HG02798 (cell line): ENCODE measurements around the gene PPIP5K2.

Experiments used
- ATAC-seq: cut with Tn5 transposase; IDR thresholded peaks from one replicate; pipeline ENCODE4 v1.9.1; 2021; ENCODE audit warnings: mild to moderate bottlenecking; ENCODE audit not compliant: unreplicated experiment, poor library complexity

PPIP5K2 gene

DNA sequence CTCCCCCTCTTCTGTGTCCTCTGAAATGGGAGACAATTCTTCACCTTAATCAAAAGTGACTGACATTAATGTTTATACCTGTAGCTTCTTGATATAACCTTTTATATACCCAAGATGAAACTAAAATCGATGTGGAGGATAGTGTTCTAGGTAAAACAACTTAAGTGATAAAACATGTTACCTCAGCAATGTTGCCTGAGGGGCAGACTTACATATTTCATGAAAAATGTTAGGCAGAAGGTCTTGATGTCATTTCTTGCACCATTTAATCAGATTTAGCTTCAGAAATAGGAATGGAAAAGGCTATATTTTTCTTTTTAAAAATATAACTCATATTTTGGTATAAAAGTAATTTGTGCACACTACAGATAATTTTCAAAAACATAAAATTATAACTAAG, 115.8 kb downstream of the PPIP5K2 start:
- ATAC-seq = no peak

DNA sequence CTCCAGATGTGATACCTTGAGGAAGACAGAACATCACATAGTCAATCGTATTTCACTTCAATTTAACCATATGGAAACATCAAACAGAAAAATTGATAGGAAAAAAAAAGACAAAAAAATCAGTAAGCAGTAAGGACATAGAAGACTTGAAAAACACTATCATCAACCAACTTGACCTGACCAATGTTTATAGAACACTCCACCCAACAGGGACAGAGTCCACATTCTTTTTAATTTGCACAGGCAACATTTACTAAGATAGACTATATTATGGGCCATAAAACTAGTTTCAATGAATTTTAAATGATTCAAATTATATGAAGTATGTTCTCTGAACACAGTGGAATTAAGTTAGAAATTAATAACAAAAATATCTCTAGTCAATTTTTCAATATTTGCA, 117.7 kb downstream of the PPIP5K2 start:
- ATAC-seq = no peak

DNA sequence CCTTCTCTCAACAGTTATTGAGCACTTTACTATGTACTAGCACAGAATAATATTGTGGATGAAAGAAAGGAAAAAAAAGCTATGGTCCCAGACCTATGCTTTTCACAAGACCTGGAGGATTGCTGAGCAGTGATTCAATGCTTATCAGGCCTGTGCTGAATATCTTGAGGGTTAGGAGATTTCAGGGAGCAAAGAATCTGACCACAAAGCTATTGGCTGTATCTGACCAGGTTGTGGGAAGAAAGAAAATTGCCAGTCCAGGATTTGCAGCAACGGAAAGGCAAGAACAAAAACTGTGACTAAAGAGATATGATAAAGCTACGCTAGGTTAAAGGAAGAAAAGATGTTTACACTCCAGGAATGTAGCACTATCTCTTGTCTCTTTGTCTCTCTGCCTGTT, 123.6 kb downstream of the PPIP5K2 start:
- no peak for ATAC-seq

DNA sequence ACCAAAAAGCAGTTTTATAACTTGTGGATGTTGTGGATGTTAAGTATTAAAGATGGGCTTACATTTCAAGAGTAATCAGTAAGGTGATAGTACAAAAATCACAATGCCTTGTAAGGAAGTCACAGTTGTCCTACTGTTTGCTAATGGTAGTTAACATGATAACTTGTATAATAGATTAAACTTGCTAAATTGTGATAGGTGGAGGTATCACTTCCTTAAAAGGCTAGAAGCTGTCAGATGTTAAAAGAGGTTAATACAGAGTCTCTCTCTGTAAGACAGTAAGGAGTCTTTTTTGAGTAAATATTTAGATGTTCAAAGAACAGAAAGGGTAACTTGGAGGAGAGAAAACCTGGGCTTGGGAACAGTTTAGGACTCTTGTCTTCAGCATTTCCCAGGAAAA, 124.3 kb downstream of the PPIP5K2 start:
- ATAC-seq = peak; percentile 52

DNA sequence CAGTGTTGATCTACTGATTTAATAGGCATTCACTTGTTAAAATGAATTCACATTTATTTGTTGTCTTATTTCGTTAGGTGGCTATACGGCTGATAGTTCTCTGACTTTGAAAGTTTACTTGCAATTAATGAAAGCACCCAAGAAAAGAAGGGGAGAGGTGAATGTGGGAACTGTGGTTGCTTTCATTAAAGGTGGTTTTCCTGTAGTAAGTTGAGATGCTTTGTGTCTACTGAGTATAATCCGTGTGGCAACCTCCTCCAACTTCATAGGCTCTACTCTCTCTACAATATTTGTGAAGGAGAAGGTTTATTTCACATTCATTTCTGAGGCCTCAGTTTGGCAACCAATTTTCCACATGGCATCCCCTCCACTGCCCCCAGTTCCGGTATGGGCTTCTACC, 125.7 kb downstream of the PPIP5K2 start:
- ATAC-seq = no peak

DNA sequence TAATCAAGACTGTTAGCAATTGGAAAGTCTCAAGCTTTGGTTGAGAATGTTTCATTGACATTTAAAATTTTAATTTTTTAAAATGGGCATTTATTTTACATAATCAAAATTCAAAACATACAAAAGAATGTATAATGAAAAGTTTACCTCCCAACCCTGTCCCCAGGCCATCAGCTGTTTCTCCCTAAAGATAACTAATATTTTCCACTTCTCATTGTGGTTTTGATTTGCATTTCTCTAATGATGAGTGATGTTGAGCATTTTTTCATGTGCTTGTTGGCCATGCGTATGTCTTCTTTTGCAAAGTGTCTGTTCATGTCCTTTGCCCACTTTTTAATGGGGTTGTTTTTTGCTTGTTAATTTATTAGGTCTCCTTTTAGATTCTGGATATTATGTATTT, 127.0 kb downstream of the PPIP5K2 start:
- no peak for ATAC-seq

DNA sequence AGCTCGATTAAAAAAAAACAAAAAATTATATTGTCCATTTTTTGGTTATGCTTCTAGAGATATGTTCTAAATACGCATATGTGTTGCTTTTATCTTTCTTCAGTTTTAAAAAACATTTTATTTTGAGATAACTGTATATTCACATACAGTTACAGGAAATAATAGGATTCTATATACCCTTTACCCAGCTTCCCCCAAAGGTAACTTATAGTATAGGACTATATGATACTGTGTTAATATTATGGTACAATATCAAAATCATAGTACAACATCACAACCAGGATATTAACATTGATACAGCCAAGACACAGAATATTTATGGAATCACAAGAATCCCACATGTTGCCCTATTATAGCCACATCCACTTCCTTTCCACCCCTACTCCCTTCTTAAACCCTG, 129.0 kb downstream of the PPIP5K2 start:
- ATAC-seq = no peak

DNA sequence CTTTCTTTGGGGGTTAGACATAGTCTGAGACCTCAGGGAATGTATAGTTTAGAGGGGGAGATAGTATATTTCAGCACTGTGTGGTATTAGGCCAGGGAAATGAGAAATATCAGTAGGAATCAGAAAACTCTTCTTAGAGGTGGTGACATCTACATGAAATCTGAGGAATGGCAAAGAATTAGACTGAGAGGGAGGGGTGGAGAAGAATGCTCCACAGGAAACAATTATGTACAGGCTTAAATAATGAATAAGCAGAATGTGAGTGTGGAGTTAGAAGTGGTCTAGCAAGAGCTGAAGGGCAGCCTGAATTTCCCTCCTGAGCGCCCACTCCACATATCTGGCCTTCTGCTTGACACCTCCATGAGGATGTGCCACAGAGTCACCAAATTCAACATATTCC, 134.8 kb downstream of the PPIP5K2 start:
- no peak for ATAC-seq

DNA sequence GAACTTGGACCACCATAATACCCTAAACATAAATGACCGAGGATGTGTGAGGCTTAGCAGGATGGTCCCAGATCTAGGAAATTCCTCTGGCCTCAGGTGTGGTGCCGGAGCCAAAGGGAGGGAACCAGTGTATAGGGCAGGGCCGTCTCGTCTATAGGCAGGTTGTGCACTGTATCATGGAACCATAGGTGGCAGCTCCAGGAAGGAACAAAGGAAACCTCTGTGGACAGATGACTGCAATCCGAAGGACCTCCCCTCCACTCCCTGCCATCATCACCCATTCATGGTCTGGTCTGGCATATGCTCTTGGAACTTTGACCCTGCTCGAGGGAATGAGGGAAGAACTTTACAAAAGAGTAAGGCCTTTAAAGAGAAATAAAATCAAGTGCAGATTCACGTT, 135.6 kb downstream of the PPIP5K2 start:
- ATAC-seq = no peak

DNA sequence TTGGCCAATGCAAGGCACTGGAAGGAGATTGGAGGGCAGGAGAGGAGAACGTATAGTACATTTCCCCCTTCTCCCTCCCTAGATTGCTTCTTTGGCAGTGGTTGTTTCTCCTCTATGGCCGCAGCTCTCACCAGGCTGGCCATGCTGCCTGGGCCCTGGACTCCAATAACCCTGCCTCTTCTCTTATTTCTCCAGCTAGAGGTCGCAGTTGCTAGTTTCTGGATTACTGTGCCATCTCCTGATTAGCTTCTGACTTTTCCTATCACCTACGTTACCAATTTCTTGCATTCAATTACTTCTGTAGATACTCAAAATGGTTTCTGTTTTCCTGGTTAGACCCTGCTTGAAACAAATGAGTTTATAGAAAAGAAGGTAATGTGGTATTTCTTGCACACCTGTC, 136.1 kb downstream of the PPIP5K2 start:
- no peak for ATAC-seq

DNA sequence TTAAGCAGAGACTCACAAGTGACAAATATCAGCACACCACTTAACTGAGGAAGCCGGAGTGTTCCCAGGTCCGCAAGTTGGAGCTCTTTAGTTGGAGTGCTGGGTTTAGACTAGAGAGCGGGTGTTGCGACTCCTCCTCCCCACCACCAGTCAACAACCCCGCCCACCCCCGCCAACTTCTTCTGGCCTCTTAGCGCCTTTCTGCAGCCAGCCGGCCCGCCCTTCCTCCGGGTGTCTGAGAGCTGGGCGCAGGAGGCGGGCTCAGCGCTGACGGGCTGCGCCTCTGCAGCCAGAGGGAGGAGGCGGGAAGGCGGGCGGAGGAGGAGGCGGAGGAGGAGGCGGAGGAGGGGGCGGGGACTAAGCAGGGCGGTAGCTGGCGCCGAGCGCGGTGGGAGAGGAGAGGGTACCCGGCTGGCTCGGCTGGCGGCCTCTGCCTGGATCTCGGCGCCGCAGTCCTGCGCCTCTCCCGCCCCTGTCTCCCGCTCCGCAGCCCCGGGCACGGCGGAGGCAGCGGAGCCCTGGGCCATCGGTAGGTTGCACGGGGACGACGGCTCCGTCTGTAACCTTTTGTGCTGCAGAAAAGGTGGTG, 138.4 kb downstream of the PPIP5K2 start, which contains the start of gene MACIR:
TSS of gene MACIR (plus strand) at position 396 of the 589 bp plus-strand sequence. CDS start 17,157 bp downstream, outside the sequence.
- peak; percentile 84 for ATAC-seq

DNA sequence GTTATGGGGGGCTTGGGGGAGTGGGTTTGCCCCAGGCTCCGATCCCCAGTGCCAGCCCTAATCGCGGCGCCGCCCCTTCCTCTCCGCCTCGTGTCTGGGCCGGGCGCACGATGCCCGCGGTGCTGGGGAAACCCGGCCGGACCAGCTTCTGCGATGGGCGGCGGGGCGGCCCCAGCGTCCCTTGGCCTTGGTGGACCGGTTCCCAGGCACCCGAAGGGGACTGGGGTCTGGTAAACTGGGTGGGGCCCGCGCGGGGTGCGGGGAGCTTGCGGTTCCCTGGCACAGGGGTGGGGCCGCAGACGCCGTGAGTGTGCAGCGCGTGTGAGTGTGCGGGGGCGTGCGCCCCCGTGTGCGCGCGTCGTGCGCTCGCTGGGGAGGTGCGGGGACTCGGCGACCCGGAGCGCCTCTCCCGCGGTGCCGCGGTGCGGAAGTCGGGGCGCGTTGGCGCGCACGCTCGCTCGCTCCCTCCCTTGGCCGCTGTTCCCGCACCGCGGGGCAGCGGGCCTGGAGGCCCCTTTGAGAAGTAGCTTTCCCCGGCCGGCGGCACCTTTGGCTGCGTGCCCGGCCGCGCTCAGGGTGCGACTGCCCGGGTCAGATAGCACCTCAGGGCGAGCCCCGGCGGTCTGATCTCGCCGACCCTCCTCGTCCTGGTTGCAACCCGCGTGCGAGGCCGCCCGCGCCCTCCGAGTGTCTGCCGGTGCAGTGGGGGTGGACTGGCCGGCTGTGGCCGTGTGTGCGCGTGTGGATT, 139.0 kb downstream of the PPIP5K2 start:
- peak; percentile 38 for ATAC-seq

DNA sequence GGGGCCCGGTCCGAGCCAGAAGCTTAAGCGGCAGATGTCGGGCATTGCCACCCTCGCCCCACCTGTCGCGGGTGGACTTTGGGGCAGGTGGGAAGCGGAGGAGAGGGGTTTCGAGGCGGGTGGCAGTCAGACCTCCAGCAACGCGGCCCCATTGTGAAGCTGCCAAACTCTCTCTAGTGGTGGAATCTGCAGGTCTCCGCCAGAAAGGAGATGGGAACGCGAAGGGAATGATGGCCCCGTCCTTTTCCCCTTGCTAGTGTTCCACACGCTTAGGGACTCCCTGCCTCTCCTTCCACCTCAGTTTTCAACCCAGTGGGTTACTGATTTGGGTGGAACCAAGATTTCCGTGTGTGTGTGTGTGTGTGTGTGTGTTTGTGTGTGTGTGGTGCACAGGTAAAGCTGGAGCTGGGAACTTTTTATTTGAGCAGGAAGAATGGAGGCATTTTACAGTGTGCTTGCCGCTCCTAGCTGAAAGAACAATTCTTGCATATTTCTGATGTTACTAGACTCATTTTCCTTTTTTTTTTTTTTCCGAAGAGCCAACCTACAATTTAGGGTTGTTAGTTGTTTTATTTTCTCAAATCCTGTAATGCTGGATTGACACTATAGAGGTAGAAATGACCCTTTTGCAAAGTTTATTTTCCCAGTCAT, 139.7 kb downstream of the PPIP5K2 start:
- ATAC-seq = no peak

DNA sequence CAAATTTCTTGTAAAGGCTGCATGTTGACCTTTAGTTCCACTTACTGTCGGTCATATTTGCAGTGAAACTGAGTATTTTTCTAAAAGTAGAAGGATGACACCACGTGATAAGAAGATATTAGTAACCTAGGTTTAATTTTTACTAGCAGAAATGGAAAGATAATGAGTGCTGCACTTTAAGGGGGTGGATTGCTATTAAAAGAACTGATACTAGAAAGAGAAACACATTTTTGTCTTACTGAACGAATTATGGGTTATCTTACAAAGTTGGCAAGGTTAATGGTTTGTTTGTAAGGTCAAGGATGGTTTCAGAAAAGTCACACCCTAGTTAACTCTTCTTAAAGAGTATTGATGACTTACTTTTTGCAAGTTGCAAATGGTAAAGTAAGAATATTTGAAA, 140.8 kb downstream of the PPIP5K2 start:
- peak; percentile 32 for ATAC-seq
